CD4-positive, alpha-beta T cell (primary cell): Measurements from ENCODE around the gene CHKB. TPM values are rescaled to one million over a fixed set of nuclear protein-coding genes. Genes with fewer than 3 reads are reported as not detected.

ENCODE experiments used
- ATAC-seq: fragments of 200-7000 bp; cut with Tn5 transposase; one replicate; pipeline ENCODE4 v1.10.0; 2022; ENCODE audit warnings: mild to moderate bottlenecking; ENCODE audit not compliant: poor library complexity
- CTCF ChIA-PET: fragments of 350-600 bp; sonication (Branson Sonifier 250); formaldehyde crosslinking; loops from one replicate; lab custom pipeline; 2021; ENCODE audit warnings: antibody characterized with exemption, inconsistent platforms; lab: Charles Lee
- POLR2A ChIA-PET: fragments of 350-600 bp; sonication (Branson Sonifier 250); formaldehyde crosslinking; loops from one replicate; lab custom pipeline; 2021; ENCODE audit warnings: antibody characterized with exemption, inconsistent platforms; lab: Charles Lee
- DNase-seq, 14 experiments: peaks; one replicate each; pipeline ENCODE4 v3.0.0-alpha.2; 2013 to 2020; ENCODE audit warnings: mixed read lengths in 2 of 14
- H3K27ac ChIP-seq, 2 donors: one replicate each; pipeline versions ENCODE4 v1.5.1 to v1.7.0; 2013; ENCODE audit warnings: low read length in 2 of 2, low read depth in 1 of 2, mild to moderate bottlenecking in 1 of 2
- H3K27me3 ChIP-seq, 2 experiments: 1 replicate in 1 of 2; 2 replicates in 1 of 2; pipeline versions ENCODE4 v1.6.1 to v1.7.0; 2013; ENCODE audit warnings: low read length in 2 of 2, control low read depth in 1 of 2, mild to moderate bottlenecking in 1 of 2, moderate library complexity in 1 of 2; ENCODE audit not compliant: insufficient read depth in 2 of 2, control insufficient read depth in 1 of 2
- H3K36me3 ChIP-seq: one replicate; pipeline ENCODE4 v1.6.1; 2013; ENCODE audit warnings: low read length, control low read depth; ENCODE audit not compliant: insufficient read depth
- H3K4me1 ChIP-seq: one replicate; pipeline ENCODE4 v1.6.1; 2013; ENCODE audit warnings: low read length, control low read depth; ENCODE audit not compliant: insufficient read depth
- H3K4me3 ChIP-seq: one replicate; pipeline ENCODE4 v1.5.1; 2013; ENCODE audit warnings: mild to moderate bottlenecking, low read length, moderate library complexity
- H3K9me3 ChIP-seq, 2 experiments: 1 replicate in 1 of 2; 2 replicates in 1 of 2; pipeline versions ENCODE4 v1.6.1 to v1.7.0; 2013; ENCODE audit warnings: low read length in 2 of 2, mild to moderate bottlenecking in 2 of 2, control low read depth in 1 of 2, moderate library complexity in 1 of 2; ENCODE audit not compliant: control insufficient read depth in 1 of 2, insufficient read depth in 1 of 2
- H3K27ac Mint-ChIP-seq: one replicate; pipeline ENCODE4 v1.8.0; 2020; ENCODE audit warnings: mixed read lengths
- H3K27me3 Mint-ChIP-seq: one replicate; pipeline ENCODE4 v1.8.0; 2021; ENCODE audit warnings: mixed read lengths
- H3K36me3 Mint-ChIP-seq: one replicate; pipeline ENCODE4 v1.8.0; 2021; ENCODE audit warnings: low read depth, mixed read lengths
- H3K4me1 Mint-ChIP-seq: one replicate; pipeline ENCODE4 v1.8.0; 2021; ENCODE audit warnings: low read depth, mixed read lengths
- H3K4me3 Mint-ChIP-seq: one replicate; pipeline ENCODE4 v1.8.0; 2020; ENCODE audit warnings: mild to moderate bottlenecking, mixed read lengths
- H3K9me3 Mint-ChIP-seq: one replicate; pipeline ENCODE4 v1.8.0; 2020; ENCODE audit warnings: mixed read lengths
- CTCF ChIP-seq: fragments of 200-600 bp; IDR thresholded peaks from one replicate; pipeline ENCODE4 v1.8.0; 2022; ENCODE audit warnings: antibody characterized with exemption, mild to moderate bottlenecking
- intact Hi-C, 2 experiments: fragments of 100-400 bp; cut with DNase I in 1 of 2; cut with micrococcal nuclease in 1 of 2; formaldehyde crosslinking; loops; one replicate each; pipeline versions ENCODE4 v1.15.1 to v1.9.0; 2023 to 2025; cut with DNase I, micrococcal nuclease
- total RNA-seq, 174 experiments: library from RNA in 2 of 174; stranded (reverse) in 2 of 174; gene quantifications; one replicate each; pipeline ENCODE4 v1.2.3 and lab custom pipeline; 2021 to 2026

Gene CHKB
- total RNA-seq, 2 experiments from 2014 or later = 152 to 156 TPM

GRCh38 chr22:50569896-50570535 is 12.6 kb downstream of the CHKB start:
- H3K4me1 ChIP-seq = no peaks in the 10 kb centered on the region
- no peaks in the 10 kb centered on the region for H3K27me3 Mint-ChIP-seq
- no peak for TF ChIP-seq CTCF
- no peak overlapping the region for H3K27ac Mint-ChIP-seq
- no peaks in the 10 kb centered on the region for H3K9me3 Mint-ChIP-seq
- ChIA-PET POLR2A (interaction anchor here (1.0 kb wide), 1 partner anchor 41 kb away, joined by 3 read pairs; no protein-coding TSS in a partner anchor), CTCF (interaction anchor here (1.0 kb wide), 1 partner anchor 45 kb away, joined by 3 read pairs; the partner anchor contains the start of gene SCO2)
- peaks cover 42% of the 10 kb centered on the region for H3K36me3 ChIP-seq
- no peak overlapping the region for H3K27ac ChIP-seq
- no peaks in the 10 kb centered on the region for H3K27me3 ChIP-seq
- DNase-seq (no peak), ATAC-seq (no peak)
- no peaks in the 10 kb centered on the region for H3K9me3 ChIP-seq
- H3K4me3 ChIP-seq = no peak overlapping the region
- H3K36me3 Mint-ChIP-seq = peaks cover 40% of the 10 kb centered on the region
- H3K4me1 Mint-ChIP-seq = no peaks in the 10 kb centered on the region
- H3K4me3 Mint-ChIP-seq = no peak overlapping the region
- intact Hi-C loops = no loop called here

DNA sequence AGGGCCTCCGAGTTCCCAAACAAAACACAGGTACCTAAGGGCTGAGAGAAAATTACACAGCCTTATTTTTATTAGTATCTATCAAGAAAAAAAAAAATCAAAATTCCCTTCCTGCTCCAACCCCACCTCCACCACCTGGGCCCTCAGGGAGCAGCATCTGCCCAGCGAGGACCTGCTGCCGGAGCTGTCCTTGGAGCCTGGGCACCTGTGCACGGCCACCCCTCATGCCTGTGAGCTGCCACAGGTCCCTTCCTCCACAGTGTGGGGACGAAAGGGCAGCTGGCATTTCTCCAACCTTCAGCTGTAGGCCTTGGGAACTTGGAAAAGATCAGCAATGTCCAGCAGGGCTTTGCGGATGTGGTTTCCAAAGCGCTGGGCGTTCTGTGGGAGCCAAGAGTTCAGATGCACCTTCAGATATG is 13.6 kb downstream of the CHKB start:
- ChIA-PET CTCF (interaction anchor here (1.0 kb wide), 1 partner anchor 44 kb away, joined by 3 read pairs; the partner anchor contains the start of gene SCO2), POLR2A (interaction anchor here (0.6 to 1.6 kb wide), 3 partner anchors 9 to 40 kb away, joined by 3 read pairs; no protein-coding TSS in a partner anchor)
- H3K27ac Mint-ChIP-seq = no peak overlapping the region
- Histone ChIP-seq H3K9me3 (no peaks in the 10 kb centered on the region), H3K27me3 (no peaks in the 10 kb centered on the region), H3K4me1 (no peaks in the 10 kb centered on the region), H3K27ac (no peak overlapping the region), H3K4me3 (no peak overlapping the region), H3K36me3 (peaks cover 42% of the 10 kb centered on the region)
- peaks cover 40% of the 10 kb centered on the region for H3K36me3 Mint-ChIP-seq
- no peaks in the 10 kb centered on the region for H3K27me3 Mint-ChIP-seq
- intact Hi-C loops = no loop called here
- TF ChIP-seq CTCF = no peak
- no peak for ATAC-seq
- no peaks in the 10 kb centered on the region for H3K4me1 Mint-ChIP-seq
- H3K9me3 Mint-ChIP-seq = no peaks in the 10 kb centered on the region
- H3K4me3 Mint-ChIP-seq = no peak overlapping the region
- no peak for DNase-seq

GRCh38 chr22:50568626-50569025 is 14.0 kb downstream of the CHKB start:
- no peaks in the 10 kb centered on the region for H3K27me3 Mint-ChIP-seq
- intact Hi-C loops = no loop called here

More at GRCh38 chr22:50568626-50569025, 14.0 kb downstream of the CHKB start:
- H3K9me3 ChIP-seq = no peaks in the 10 kb centered on the region
- DNase-seq = no peak
- H3K27ac ChIP-seq = no peak overlapping the region
- Mint-ChIP-seq H3K36me3 (peaks cover 40% of the 10 kb centered on the region), H3K4me1 (peaks cover under 1% of the 10 kb centered on the region), H3K27ac (no peak overlapping the region), H3K9me3 (no peaks in the 10 kb centered on the region), H3K4me3 (no peak overlapping the region)
- peaks cover 40% of the 10 kb centered on the region for H3K36me3 ChIP-seq
- ATAC-seq = no peak
- no peaks in the 10 kb centered on the region for H3K27me3 ChIP-seq
- TF ChIP-seq CTCF = no peak
- ChIA-PET CTCF (no interaction called here), POLR2A (interaction anchor here (0.6 to 1.6 kb wide), 2 partner anchors 9 to 20 kb away, joined by 3 read pairs; no protein-coding TSS in a partner anchor)
- peaks cover 2% of the 10 kb centered on the region for H3K4me1 ChIP-seq
- H3K4me3 ChIP-seq = no peak overlapping the region
